Femur (tissue), 1 donor: ENCODE results near the gene NCOA4.
"Not testable (repeated sequence)": the region's sequence is repeated elsewhere in the genome, so short reads cannot be mapped to it uniquely, and the experiment has no call there.

Source experiments
- DNase-seq: peaks from one replicate; pipeline ENCODE4 v3.0.0-alpha.2; 2017

The NCOA4 gene

GRCh38 chr10:46019177-46019528 lies 11.3 kb downstream of the NCOA4 start:
- no peak for DNase-seq

GRCh38 chr10:46018453-46019176 lies 11.8 kb downstream of the NCOA4 start:
- DNase-seq: no peak

- no peak for DNase-seq
Observed at GRCh38 chr10:46017733-46018132, 12.7 kb downstream of the NCOA4 start.

- no peak for DNase-seq
Observed at GRCh38 chr10:46016811-46017210, 13.6 kb downstream of the NCOA4 start.

GRCh38 chr10:46016190-46016589 lies 14.2 kb downstream of the NCOA4 start:
- no peak for DNase-seq

GRCh38 chr10:46014683-46015405 lies 15.6 kb downstream of the NCOA4 start:
- DNase-seq: no peak

- no peak for DNase-seq
Observed at GRCh38 chr10:46014206-46014605, 16.2 kb downstream of the NCOA4 start.

GRCh38 chr10:46012746-46013145 lies 17.7 kb downstream of the NCOA4 start:
- no peak for DNase-seq

- DNase-seq: no peak
Observed at GRCh38 chr10:46006219-46006618, 24.2 kb downstream of the NCOA4 start.

GRCh38 chr10:46005383-46005782 lies 25.0 kb downstream of the NCOA4 start:
- DNase-seq: no peak

- DNase-seq: no peak
Observed at GRCh38 chr10:46004963-46005362, 25.5 kb downstream of the NCOA4 start.

- no peak for DNase-seq
Observed at GRCh38 chr10:46002916-46003693, 27.3 kb downstream of the NCOA4 start.

GRCh38 chr10:46002189-46002687 lies 28.2 kb downstream of the NCOA4 start:
- not testable (repeated sequence) for DNase-seq

GRCh38 chr10:46001187-46001756 lies 29.2 kb downstream of the NCOA4 start:
- DNase-seq: no peak

- no peak for DNase-seq
Observed at GRCh38 chr10:46000538-46000937, 29.9 kb downstream of the NCOA4 start.

GRCh38 chr10:45999955-46000354 lies 30.5 kb downstream of the NCOA4 start:
- DNase-seq: not testable (repeated sequence)

- no peak for DNase-seq
Observed at GRCh38 chr10:45997994-45998763, 32.2 kb downstream of the NCOA4 start.

GRCh38 chr10:45997557-45997956 lies 32.9 kb downstream of the NCOA4 start:
- no peak for DNase-seq

GRCh38 chr10:45985590-45985989 lies 44.8 kb downstream of the NCOA4 start:
- not testable (repeated sequence) for DNase-seq

GRCh38 chr10:45984473-45984872 lies 46.0 kb downstream of the NCOA4 start:
- not testable (repeated sequence) for DNase-seq

- DNase-seq: peak; percentile 16
Observed at GRCh38 chr10:45983538-45984186, 46.8 kb downstream of the NCOA4 start.

- not testable (repeated sequence) for DNase-seq
Observed at GRCh38 chr10:45981367-45981766, 49.1 kb downstream of the NCOA4 start.
